SK-N-DZ (cell line): Measurements from ENCODE around the gene SORCS2.
A peak's percentile ranks its signal among the peaks of the same experiment; 100 is the strongest.

Experiments
- DNase-seq: peaks from one replicate; pipeline ENCODE4 v3.0.0-alpha.2; 2015; ENCODE audit warnings: low spot score

SORCS2 gene

GRCh38 chr4:7759635-7760034, 567.3 kb downstream of the SORCS2 start:
- DNase-seq = no peak

- DNase-seq = no peak
Measured at GRCh38 chr4:7760228-7760627, 567.9 kb downstream of the SORCS2 start.

- no peak for DNase-seq
Measured at GRCh38 chr4:7760706-7761105, 568.4 kb downstream of the SORCS2 start.

- DNase-seq = no peak
Measured at GRCh38 chr4:7761312-7761711, 569.0 kb downstream of the SORCS2 start.

GRCh38 chr4:7761720-7762119, 569.4 kb downstream of the SORCS2 start:
- DNase-seq = peak; percentile 35

- no peak for DNase-seq
Measured at GRCh38 chr4:7762376-7763030, 570.2 kb downstream of the SORCS2 start.

- no peak for DNase-seq
Measured at GRCh38 chr4:7763106-7763505, 570.8 kb downstream of the SORCS2 start.

GRCh38 chr4:7763788-7764187, 571.5 kb downstream of the SORCS2 start:
- DNase-seq = no peak

GRCh38 chr4:7764466-7764865, 572.1 kb downstream of the SORCS2 start:
- DNase-seq = no peak

- no peak for DNase-seq
Measured at GRCh38 chr4:7765666-7766065, 573.3 kb downstream of the SORCS2 start.

- DNase-seq = no peak
Measured at GRCh38 chr4:7766086-7766485, 573.7 kb downstream of the SORCS2 start.

- DNase-seq = no peak
Measured at GRCh38 chr4:7766661-7767345, 574.5 kb downstream of the SORCS2 start.

GRCh38 chr4:7767526-7767925, 575.2 kb downstream of the SORCS2 start:
- DNase-seq = no peak

GRCh38 chr4:7767966-7768365, 575.6 kb downstream of the SORCS2 start:
- DNase-seq = no peak

- no peak for DNase-seq
Measured at GRCh38 chr4:7768736-7769135, 576.4 kb downstream of the SORCS2 start.

GRCh38 chr4:7769396-7770223, 577.3 kb downstream of the SORCS2 start:
- no peak for DNase-seq

- DNase-seq = no peak
Measured at GRCh38 chr4:7770224-7771050, 578.1 kb downstream of the SORCS2 start.

- DNase-seq = no peak
Measured at GRCh38 chr4:7771056-7771455, 578.7 kb downstream of the SORCS2 start.

GRCh38 chr4:7771541-7772507, 579.5 kb downstream of the SORCS2 start:
- DNase-seq = no peak

- DNase-seq = no peak
Measured at GRCh38 chr4:7772711-7773385, 580.5 kb downstream of the SORCS2 start.
